ENCODE results near the gene LIM2.
"Not testable (repeated sequence)": the region's sequence is repeated elsewhere in the genome, so short reads cannot be mapped to it uniquely, and the experiment has no call there.

The LIM2 gene

DNA sequence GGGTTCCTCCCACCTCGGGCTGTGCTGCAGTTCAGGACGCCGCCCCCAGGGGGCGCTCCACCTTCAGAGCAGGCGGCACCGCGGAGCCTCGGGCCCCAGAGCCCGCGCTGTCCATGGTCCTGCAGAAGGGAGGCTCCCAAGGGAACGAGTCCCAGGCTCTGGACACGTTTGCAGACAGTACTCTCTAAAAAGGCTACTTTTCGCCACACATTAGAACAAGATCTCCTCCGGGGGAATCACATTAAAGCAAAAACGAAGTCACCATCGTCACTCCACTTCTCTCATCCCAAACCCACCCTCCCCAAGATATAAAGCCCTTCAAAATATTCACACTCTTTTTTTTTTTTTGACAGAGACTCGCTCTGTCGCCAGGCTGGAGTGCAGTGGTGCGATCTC lies 34.3 kb upstream of the LIM2 start:
- Mint-ChIP-seq H3K27me3 (ENCODE audit: low read depth, poor library complexity) (peaks cover 14% of the 10 kb centered on the region), H3K9me3 (peaks cover 21% of the 10 kb centered on the region), H3K27ac (no peak overlapping the region), H3K36me3 (ENCODE audit: low read depth) (no peaks in the 10 kb centered on the region), H3K4me1 (no peaks in the 10 kb centered on the region), H3K4me3 (no peak overlapping the region)
- peak; percentile 99 for DNase-seq
- TF ChIP-seq CTCF (IDR thresholded peaks at IDR 0.05): peak; percentile 100

GRCh38 chr19:51421229-51422052 lies 33.7 kb upstream of the LIM2 start:
- no peaks in the 10 kb centered on the region for H3K36me3 Mint-ChIP-seq (ENCODE audit: low read depth)
- H3K4me1 Mint-ChIP-seq: no peaks in the 10 kb centered on the region
- peak; percentile 13 for DNase-seq
- peaks cover 21% of the 10 kb centered on the region for H3K9me3 Mint-ChIP-seq
- H3K27me3 Mint-ChIP-seq (ENCODE audit: low read depth, poor library complexity): peaks cover 14% of the 10 kb centered on the region
- H3K27ac Mint-ChIP-seq: no peak overlapping the region
- no peak for TF ChIP-seq CTCF (IDR thresholded peaks at IDR 0.05)
- no peak overlapping the region for H3K4me3 Mint-ChIP-seq

DNA sequence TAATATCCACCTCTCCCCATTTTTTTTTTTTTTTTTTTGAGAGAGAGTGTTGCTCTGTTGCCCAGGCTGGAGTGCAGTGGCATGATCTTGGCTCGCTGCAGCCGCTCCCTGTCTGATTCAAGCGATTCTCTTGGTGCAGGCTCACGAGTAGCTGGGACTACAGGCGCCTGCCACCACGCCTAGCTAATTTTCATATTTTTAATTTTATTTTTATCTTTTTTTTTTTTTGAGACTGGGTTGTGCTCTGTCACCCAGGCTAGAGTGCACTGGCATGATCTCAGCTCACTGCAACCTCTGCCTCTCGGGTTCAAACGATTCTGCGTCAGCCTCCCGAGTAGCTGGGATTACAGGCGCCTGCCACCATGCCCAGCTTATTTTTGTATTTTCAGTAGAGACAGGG lies 32.7 kb upstream of the LIM2 start:
- not testable (repeated sequence) for H3K4me3 Mint-ChIP-seq; DNase-seq; H3K4me1 Mint-ChIP-seq; H3K36me3 Mint-ChIP-seq (ENCODE audit: low read depth); H3K27ac Mint-ChIP-seq
- Mint-ChIP-seq H3K9me3 (peaks cover 15% of the 10 kb centered on the region), H3K27me3 (ENCODE audit: low read depth, poor library complexity) (peaks cover 14% of the 10 kb centered on the region)

DNA sequence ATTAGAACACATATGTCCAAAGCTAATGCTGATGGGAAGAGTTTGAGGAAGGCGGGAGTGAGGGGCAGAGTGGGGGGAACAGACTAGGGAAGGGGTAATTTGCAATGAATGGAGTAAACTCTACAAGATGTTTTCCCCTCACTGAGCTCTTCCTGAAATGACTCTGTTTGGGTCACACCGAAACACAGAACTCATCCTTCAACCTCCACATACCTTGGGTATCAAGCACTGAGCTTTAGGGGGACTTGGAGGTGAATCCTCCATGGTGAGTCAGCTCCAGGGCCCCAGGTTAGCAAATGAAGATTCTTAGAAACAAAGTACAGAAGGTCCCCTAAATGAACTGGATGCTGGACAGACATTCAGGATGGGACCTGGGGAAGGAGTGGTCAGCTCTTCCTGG lies 30.9 kb upstream of the LIM2 start:
- no peak for TF ChIP-seq CTCF (IDR thresholded peaks at IDR 0.05)
- H3K9me3 Mint-ChIP-seq: peaks cover 12% of the 10 kb centered on the region
- no peak overlapping the region for H3K4me3 Mint-ChIP-seq
- H3K36me3 Mint-ChIP-seq (ENCODE audit: low read depth): no peaks in the 10 kb centered on the region
- H3K4me1 Mint-ChIP-seq: no peaks in the 10 kb centered on the region
- no peak overlapping the region for H3K27ac Mint-ChIP-seq
- no peak for DNase-seq
- H3K27me3 Mint-ChIP-seq (ENCODE audit: low read depth, poor library complexity): peaks cover 9% of the 10 kb centered on the region

GRCh38 chr19:51417810-51418157 lies 30.0 kb upstream of the LIM2 start:
- Mint-ChIP-seq H3K36me3 (ENCODE audit: low read depth) (no peaks in the 10 kb centered on the region), H3K27ac (no peak overlapping the region), H3K9me3 (peaks cover 3% of the 10 kb centered on the region), H3K27me3 (ENCODE audit: low read depth, poor library complexity) (peaks cover 9% of the 10 kb centered on the region), H3K4me3 (no peak overlapping the region), H3K4me1 (no peaks in the 10 kb centered on the region)
- TF ChIP-seq CTCF (IDR thresholded peaks at IDR 0.05): no peak
- no peak for DNase-seq

DNA sequence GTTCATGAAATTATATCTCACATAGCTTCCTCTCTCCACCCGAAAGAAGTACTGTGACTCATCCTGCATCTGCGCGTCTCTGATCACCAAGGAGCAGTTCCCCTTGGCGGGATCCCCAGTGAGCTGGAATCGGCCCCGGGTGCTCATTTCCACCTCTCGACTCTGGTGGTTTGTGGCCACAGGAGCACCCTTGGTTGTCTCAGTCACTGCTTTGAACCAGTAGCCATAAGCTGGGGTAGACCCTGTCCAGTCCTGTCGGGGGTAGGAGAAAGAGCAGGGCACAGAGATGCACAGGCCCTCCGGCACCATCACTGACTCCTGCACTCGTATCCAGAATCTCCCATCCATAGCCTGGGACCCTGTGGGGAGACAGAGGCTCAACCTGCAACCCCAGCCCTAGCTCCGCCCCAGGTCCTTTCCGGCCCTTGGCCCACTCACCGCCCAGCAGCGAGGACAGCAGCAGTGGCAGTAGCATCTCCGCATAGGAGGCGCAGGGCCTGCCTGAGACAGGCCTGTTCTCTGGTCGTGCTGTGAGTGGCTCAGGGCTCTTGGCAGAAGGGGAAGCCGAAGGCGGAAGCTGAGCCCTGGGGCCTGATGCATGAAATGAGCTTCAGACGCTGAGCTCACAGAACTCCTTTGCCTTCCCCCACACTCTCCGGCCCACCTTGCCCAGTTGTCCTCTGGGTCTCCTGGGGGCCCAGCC lies 29.5 kb upstream of the LIM2 start, which contains the start of gene SIGLEC10:
TSS of gene SIGLEC10 (minus strand) at position 536 of the 703 bp plus-strand sequence. CDS start at position 475, 61 bp downstream.
- no peak for DNase-seq
- peaks cover 3% of the 10 kb centered on the region for H3K9me3 Mint-ChIP-seq

GRCh38 chr19:51416422-51416821 lies 28.6 kb upstream of the LIM2 start:
- H3K4me1 Mint-ChIP-seq; H3K27ac Mint-ChIP-seq; DNase-seq; H3K4me3 Mint-ChIP-seq; H3K36me3 Mint-ChIP-seq (ENCODE audit: low read depth); H3K27me3 Mint-ChIP-seq (ENCODE audit: low read depth, poor library complexity); H3K9me3 Mint-ChIP-seq: not testable (repeated sequence)

More for the DNA sequence above, 29.5 kb upstream of the LIM2 start, which contains the start of gene SIGLEC10:
- Mint-ChIP-seq H3K4me3 (no peak within 1 kb of the TSS), H3K4me1 (no peaks in the 10 kb centered on the region), H3K27me3 (ENCODE audit: low read depth, poor library complexity) (peaks cover 9% of the 10 kb centered on the region), H3K36me3 (ENCODE audit: low read depth) (no peaks in the 10 kb centered on the region), H3K27ac (no peak within 1 kb of the TSS)
- no peak for TF ChIP-seq CTCF (IDR thresholded peaks at IDR 0.05)
